GM21515 (cell line): Measurements from ENCODE around the gene SENP2.
"Not testable (repeated sequence)": the region's sequence is repeated elsewhere in the genome, so short reads cannot be mapped to it uniquely, and the experiment has no call there.

ENCODE experiments used
- ATAC-seq: cut with Tn5 transposase; IDR thresholded peaks from one replicate; pipeline ENCODE4 v1.9.1; 2021; ENCODE audit not compliant: unreplicated experiment

Gene SENP2

DNA sequence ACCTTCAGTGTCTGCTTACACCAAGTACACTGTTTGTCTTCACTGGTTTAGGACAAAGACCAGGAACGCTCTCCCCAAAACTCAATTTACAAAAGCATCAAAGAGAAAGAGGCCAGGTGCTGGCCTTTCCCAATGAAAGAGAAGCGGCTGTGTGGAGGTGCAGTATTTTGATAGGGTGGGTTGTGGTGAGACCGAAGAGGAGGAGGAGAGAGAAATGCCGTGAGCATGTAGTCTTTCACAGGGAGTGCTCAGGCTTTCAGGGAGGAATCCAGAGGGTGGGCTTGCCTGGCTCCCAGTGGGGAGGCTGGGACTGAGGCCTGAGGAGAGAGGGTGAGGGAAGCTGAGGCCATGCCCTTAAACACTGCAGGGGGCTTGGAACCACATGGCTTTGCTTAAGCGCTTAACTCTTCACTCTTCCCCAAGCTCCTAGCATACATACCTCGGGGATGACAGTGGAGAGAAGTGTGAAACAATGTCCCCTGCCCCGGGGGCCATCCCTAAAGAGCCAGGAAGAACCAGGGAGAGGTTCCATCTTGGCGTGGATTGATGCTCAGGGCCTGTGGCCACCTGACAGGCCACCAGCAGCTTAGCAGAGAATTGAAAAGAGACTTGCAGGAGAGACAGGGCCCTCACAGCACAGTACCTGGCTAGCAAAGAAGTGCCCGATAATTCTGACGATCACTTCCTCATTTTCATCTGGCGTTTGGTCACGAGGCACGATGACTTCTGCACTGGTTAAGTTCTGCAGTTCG lies 60.5 kb downstream of the SENP2 start:
- ATAC-seq = peak; percentile 58

DNA sequence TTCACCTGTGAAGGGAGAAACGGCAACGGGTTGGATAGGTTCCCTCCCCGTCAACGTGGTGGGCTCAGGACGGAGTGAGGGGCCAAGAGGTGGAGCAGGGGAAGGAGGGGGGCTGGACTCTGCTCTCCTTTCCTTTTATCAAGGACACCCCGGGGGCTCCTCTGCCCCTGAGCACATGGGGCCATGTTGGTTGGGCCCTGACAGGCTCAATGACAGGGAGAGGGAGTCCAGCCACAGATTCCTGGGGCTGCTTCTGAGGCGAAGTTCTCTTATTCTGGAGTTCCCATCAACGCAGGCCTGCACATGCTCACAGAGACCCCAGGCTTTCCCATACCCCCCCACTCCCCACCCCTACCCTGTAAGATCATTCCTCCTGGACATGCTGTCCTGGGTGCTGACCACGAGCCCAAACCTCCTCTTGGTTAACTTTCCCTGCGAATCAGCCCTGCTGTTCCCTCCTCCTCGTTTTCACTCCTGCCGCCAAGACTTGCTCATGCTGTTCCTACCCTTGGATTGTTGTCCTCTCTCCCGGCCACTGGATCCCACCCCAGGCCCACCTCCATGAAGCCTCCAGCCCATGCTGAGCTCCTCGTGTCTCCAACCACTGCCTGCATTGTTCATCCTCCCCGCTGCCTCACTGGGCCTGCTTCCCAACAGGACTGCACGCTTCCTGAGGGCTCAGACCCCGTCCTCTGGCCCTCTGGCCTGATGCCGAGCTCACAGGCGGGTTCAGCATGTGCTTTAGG lies 61.2 kb downstream of the SENP2 start:
- ATAC-seq = no peak

DNA sequence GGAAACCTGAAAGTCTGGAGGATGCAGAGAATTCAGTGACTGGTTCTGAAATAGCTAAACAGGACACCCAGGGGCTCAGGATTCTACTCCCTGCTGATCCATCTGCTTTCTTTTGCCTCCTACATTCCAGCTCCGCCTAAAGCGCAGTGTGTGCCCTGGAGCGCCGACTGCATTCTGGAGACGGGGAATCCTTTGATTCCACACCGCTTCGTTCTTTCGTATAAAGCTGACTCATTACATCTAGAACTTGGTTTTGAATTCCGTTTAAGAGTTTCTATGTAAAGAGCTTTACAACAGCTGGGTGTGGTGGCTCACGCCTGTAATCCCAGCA lies 61.8 kb downstream of the SENP2 start:
- ATAC-seq = no peak

DNA sequence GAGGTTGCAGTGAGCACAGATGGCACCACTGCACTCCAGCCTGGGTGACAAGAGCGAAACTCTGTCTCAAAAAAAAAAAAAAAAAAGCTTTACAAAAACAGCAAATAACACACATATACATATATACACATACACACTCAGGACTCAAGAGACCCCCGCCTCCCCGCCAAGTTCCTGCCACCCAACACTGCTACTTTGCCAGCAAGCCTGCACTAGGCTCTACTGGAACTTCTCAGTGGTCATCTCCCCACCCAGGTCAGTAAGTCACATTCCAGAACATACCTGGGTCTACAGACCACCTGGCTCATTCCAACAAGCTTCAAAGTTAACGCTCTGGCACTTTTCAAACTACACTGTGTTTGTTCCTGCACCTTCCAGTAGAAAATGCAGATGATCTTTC lies 62.3 kb downstream of the SENP2 start:
- ATAC-seq = no peak

DNA sequence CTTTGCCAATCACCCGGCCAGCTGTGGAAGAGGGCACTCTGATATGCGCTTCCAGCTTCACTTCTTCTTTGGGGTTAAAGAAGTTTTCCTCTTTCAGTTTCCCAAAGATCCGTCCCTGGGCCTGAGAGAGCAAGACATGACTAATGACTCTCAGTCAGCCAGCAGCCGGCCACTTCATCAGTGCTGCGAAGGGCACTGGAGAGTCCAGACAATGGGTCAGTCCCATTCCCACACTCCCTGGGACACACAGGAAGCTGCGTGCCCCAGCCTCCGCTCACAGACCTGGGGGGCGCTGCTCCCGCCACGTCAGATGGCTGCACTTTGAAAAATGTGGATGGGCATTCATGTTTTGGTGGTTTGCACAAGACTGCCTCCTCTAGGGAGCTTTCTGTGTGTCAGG lies 63.3 kb downstream of the SENP2 start:
- no peak for ATAC-seq

DNA sequence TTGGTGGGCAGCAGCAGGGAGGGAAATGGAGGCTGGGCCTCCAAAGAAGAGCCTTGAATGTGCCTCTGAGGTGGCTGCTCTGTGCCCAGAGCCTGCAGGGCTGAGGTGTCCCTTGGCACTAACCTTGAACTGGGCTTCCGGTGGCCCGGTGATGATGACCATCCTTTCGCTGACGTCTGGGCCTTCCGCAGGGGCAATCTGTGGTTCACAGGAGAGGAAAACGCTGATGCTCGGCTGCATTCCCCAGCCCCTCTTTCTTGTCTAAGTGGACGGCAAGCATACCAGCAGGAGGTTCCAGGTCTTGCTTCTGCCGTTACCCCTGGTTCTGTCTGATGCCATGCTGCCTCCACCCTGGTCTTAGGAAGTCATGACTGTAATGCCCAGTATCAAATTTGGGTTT lies 65.9 kb downstream of the SENP2 start:
- ATAC-seq = no peak

DNA sequence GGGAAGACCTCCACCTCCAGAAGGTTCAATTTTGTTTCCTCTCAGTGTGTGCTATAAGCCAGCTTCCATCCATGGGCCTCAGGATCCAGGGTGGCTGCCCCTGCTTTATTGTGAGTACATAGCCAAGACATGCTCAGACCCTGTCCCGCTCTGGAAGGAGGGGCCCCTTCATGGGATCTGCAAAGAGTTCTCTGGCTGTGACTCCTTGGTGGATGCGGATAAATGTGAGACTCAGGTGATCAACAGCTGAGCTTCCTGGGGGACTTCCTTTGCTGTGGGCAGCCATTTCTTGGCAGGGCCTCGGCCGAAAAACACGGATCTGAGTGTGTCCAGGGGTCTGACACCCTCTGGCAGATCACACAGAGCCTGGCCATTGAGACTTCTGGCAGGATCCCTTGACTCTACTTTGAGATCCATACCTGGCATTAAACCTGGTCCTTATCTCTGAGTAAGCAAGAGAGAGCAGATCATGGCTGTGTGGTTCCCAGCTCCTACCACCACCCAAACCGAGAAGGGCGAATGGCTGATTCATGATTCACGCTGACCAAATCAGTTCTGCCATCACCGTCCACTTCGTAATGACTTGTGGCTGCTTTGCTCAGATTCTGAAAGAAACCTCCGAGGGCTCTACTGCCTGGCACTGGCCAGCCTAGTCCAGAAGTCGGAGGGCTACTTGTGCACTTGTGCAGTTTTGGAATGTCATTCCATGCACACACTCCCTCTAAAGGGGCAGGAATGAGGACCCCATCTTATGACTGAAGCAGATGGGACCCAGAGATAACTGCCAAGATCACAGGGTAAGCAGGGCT lies 68.1 kb downstream of the SENP2 start:
- no peak for ATAC-seq

DNA sequence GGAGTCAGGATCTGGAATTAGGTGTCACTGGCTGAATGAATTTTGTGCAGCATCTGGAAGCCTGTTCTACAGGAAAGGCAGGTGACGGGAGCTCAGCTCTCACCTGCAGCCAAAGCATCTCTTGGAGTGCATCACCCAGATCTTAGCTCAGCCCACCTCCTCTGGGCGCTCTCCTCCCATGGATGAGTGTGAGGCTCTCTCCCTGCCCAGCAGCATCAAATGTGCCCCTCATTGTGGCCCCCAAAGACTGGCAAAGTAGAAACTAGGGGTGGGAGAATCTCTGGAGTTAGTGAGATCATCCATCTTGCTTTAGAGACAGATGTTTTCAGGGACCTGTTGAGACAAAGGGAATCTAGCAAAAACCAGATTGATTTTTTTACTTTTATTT lies 68.7 kb downstream of the SENP2 start:
- ATAC-seq = no peak

DNA sequence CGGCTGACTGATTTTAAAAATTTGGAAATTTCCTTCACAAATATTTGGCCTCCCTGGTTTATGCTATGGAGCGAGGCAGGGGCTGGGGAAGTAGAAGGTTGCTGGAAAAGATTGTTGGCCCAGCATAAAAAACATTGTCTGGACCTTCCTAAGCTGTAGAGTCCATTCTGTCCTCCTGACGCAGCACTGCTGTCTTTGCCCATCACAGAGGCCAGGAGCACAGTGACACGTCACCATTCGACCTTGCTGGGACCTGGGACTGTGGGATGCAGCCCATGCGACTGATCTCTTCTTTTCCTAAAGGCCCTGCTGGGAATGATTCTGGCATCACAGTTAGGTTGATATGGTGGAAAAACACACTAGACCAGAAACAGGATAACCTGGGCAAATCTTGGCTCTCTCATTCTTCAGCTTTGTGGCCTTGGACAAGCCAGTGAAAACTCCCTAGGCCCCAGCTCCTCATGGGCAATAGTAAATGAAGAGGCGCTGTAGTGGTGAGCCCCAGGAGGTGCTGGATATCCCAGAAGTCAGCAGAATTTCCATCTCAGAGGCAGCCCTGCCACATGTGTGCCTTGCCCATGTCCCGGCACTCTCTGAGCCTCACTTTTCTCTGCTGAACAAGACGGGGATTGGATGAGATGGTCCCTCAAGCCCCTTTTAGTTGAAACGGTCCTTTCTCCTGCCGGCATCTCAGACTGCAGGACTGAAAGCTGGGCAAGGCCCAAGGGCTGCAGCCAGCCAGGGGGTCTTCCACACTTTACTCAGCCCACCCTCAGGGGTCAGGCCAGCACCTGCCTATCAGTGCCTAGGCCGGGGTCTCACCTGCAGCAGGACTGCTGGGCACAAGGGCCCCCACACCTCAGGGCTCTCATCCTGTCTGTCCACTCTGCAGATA lies 69.6 kb downstream of the SENP2 start:
- ATAC-seq = no peak

DNA sequence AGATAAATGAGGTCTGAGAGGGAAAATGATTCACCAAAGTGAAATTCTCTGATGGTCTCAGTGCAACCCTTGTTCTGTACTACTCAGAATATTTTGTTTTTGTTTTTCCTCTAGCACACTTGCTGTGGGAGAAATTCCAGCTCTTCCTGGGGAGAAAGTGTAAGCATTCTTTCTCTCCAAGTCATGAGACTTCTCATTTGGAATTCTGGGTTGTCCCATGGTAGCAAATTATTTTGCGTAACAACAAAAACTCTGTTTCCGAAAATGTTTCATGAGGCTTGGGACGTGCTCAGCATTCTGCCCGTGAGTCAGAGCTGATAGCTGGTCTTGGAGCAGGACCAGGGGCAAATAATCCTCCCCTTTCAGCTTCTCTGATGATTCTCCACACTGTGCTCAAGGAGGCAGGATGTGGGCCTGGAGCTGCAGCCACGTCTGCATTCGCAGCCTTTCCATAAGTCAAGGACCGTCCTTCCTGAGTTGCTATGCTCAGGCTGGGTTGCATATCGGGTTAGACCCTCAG lies 70.3 kb downstream of the SENP2 start:
- no peak for ATAC-seq

DNA sequence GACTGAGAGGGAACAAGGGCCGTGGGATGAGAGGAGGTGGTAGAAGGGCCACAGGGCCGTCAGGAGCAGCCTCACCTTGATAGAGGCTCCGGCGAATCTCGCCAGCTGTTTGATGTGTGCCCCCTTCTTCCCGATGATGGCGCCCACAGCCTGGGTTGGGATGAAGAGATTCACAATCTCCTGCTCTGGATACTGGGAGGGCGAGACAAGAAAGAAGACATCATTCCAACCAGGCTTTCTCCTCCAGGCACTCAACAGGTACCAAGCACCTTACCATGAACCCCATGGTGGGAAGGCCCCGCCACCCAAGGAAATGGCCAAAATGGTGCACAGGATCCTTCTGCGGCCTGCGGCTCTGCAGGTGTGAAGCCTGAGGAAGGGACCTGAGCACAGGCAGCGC lies 71.1 kb downstream of the SENP2 start:
- ATAC-seq = no peak

DNA sequence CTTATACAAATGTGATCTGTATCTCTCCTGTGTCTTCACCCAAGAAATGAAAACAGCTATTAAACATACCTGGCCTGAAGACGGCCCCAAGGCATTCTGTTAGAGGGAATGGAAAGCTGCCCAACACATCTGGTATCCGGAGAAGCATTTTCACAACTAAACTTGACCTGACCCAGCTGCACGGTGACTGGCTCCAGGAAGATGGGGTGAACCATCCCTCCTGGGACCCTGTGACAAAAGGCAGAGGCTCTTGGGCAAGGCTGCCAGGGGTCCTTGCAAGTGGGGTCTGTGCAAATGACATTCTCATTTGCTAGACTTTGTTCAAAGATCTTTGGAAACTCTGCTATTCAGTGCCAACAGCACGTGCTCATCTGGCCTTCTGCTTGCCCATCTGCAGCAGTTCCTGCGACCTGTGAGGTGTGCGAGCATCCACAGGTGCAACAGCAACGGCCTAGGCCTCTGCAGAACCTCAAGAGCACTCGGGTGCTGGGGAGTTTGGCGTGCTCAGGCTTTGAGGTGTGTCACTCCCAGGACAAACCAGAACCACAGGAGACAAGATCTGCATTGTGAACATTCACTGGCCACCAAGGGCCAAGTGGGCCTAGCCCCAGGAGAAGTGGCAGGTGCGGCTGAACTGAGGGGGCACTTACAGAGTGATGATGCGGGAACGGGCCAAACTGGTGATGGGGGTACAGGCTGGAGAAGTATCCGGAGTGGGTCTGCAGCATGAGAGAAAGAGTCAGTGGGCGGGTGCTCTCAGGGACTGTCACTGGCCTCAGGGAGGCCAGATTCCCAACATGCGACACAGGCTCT lies 71.8 kb downstream of the SENP2 start:
- no peak for ATAC-seq

DNA sequence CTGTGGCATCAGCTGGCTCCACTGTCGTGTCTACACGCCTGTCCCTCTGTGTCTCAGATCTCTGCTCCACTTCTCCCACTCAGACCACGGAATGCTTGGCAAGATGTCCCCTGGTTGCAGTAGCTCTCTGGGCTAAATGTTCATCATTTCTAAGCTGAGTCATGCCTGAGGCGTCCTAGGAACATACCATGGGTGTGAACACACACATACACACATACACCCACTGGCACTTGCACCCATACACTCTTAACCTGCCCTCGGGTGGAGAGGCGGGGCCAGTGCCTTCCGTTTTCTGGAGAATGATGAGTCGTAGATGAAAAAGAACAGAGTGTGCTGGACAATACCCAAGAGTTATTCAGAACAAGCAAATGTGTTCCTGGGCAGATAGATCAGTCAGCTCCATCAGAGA lies 72.4 kb downstream of the SENP2 start:
- no peak for ATAC-seq

DNA sequence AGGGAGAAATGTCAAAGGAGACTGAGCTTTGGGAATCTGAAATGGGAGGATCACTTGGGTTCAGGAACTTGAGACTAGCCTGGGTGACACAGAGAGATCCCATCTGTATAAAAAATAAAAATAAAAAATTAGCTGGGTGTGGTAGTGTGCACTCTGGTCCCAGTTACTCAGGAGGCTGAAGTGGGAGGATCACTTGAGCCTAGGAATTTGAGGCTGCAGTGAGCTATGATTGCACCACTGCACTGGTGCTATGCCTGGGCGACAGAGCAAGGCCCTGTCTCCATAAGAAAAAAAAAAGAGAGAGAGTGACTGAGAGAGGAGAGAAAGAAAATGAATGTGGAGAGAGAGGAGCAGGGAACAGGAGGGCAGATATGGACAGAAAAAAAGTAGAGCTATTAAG lies 72.8 kb downstream of the SENP2 start:
- ATAC-seq = no peak

DNA sequence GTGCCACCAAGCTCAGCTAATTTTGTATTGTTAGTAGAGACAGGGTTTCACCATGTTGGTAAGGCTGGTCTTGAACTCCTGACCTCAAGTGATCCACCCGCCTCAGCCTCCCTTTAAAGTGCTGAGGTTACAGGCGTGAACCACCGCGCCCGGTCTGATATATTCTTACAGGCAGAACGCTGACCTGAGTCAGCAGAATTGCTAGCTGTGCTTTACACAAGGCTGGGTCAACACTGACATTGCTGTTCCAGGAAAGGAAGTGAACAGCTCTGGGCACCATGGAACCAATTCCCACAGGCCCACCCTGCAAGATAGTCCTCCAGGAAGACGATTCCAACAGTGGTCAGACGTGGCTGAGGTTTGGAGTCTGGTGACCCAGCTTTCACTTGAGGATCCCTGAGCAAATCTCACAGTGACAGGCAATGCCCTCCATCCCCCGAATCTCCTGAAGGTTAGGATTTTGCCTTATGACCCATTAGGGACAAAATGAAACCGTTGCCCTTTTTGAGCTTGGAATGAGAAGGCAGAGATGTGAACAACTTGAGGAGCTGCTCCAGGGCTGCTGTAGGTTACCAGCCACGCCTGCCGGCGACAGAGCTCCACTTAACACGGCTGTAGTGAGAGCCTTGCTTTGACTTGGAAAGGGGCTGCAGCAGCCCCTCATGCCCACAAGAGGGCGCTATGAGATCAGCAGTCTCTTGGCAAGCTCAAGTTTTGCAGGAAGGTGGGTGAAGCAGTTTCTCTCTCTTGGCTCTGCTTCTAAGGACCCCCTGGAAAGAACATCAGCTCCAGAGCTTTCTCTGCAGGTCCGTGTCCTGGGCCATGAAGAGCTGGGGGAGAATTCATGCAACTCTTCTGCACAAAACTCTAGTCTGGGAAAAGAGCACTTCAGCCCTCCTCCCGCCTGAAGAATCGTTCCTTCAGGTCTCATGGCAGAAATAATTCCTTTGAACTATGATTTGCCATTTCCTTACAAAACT lies 74.1 kb downstream of the SENP2 start:
- no peak for ATAC-seq

DNA sequence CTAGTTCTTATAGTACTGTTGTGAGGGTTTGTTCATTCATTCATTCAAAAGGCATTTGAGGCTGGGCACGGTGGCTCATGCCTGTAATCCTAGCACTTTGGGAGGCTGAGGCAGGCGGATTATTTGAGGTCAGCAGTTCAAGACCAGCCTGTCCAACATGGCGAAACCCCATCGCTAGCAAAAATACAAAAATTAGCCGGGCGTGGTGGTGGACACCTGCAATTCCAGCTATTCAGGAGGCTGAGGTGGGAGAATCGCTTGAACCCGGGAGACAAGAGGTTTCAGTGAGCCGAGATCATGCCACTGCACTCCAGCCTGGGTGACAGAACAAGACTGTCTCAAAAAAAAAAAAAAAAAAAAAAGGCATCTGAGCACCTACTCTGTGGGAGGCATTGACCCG lies 75.2 kb downstream of the SENP2 start:
- ATAC-seq = not testable (repeated sequence)

DNA sequence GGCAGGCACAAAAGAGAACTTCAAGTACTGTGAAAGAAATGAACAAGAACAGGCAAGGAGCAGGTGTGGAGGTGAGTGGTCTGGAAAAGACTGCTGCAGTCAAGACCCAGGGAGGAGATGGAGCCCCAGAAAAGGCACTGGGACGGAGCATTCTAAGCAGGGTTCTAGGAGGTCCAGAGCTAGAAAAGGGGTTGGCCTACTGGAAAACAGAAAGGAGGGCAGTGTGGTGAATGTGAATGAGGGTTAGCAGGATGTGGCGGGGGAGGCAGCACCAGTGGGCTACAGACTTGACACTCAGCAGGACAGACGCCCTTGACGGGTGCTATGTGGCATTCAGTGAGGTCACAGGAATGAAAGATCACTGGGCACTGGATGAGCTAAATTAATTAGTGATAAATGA lies 75.7 kb downstream of the SENP2 start:
- ATAC-seq = no peak

DNA sequence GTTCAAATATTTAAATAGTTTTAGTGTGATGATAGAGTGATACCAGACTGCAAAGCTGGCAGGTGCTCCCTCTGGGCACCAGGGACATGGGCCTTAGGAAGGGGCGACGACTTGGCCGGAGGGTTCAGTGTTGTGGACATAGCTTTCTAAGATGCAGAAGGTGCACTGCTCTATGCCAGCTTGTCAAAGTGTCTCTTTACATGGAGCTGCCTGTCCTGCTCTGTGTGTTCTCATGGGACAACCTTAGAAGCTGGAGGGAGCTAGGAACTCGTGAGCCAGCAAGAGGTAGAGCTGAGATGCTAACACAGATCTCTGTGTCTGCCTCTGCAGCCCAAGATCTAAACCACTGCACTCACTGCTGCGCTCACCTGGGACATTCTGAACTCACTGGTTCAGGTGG lies 77.8 kb downstream of the SENP2 start:
- no peak for ATAC-seq

DNA sequence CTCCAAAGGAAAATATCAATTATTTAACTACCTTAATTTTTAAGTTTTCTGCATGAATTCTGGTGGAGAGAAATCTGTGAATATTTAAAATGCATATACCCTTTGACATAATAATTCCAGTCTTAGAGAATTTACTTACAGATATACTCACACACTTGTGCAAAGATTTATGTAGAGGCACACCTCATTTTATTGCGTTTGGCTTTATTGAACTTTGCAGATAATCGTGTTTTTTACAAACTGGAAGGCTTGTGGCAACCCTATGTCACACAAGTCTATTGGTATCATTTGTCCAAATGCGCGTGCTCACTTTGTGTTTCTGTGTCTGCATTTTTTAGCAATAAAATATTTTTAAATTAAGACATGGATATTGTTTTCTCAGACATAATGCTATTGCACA lies 81.5 kb downstream of the SENP2 start:
- ATAC-seq = no peak
